Superior temporal gyrus (tissue), 1 donor: Measurements from ENCODE around the gene PDE3A.
A peak's percentile ranks its signal among the peaks of the same experiment; 100 is the strongest.
"Not testable (repeated sequence)": the region's sequence is repeated elsewhere in the genome, so short reads cannot be mapped to it uniquely, and the experiment has no call there.

ENCODE experiments used
- DNase-seq: peaks from one replicate; pipeline ENCODE4 v3.0.0-alpha.2; 2016; ENCODE audit errors: extremely low spot score

The PDE3A gene

DNA sequence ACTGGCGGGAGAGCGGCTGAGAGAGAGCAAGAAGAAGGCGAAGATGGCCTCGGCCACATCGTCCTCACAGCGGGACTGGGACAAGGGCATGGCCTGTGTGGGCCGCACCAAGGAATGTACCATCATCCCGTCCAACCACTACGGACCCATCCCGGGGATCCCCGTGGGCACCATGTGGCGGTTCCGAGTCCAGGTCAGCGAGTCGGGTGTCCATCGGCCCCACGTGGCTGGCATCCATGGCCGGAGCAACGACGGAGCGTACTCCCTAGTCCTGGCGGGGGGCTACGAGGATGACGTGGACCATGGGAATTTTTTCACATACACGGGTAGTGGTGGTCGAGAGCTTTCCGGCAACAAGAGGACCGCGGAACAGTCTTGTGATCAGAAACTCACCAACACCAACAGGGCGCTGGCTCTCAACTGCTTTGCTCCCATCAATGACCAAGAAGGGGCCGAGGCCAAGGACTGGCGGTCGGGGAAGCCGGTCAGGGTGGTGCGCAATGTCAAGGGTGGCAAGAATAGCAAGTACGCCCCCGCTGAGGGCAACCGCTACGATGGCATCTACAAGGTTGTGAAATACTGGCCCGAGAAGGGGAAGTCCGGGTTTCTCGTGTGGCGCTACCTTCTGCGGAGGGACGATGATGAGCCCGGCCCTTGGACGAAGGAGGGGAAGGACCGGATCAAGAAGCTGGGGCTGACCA is 183.6 kb downstream of the PDE3A start:
- not testable (repeated sequence) for DNase-seq

DNA sequence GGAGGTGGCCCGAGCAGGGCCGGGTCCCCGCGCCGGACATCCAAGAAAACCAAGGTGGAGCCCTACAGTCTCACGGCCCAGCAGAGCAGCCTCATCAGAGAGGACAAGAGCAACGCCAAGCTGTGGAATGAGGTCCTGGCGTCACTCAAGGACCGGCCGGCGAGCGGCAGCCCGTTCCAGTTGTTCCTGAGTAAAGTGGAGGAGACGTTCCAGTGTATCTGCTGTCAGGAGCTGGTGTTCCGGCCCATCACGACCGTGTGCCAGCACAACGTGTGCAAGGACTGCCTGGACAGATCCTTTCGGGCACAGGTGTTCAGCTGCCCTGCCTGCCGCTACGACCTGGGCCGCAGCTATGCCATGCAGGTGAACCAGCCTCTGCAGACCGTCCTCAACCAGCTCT is 184.2 kb downstream of the PDE3A start:
- DNase-seq: not testable (repeated sequence)

- DNase-seq: no peak
Observed at GRCh38 chr12:20555015-20555414, 186.7 kb downstream of the PDE3A start.

DNA sequence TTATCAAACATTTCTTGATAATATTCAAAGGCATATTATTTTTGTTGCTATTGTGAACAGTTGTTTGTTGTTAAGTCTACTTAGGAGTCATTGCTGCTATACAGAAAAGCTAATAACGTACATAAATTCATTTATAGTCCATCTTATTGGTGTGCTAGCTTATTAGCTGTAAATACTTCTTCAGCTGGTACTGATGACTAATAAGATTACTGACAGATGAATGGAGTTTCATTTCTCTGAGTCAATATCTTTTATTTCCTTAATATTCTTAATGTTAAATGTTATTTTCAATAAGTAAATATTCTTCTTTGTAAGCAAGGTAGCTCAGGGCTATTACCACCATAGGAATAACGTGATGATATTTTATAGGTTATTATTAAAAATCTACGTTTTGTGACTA is 187.4 kb downstream of the PDE3A start:
- DNase-seq: no peak

- DNase-seq: no peak
Observed at GRCh38 chr12:20557096-20557495, 188.8 kb downstream of the PDE3A start.

DNA sequence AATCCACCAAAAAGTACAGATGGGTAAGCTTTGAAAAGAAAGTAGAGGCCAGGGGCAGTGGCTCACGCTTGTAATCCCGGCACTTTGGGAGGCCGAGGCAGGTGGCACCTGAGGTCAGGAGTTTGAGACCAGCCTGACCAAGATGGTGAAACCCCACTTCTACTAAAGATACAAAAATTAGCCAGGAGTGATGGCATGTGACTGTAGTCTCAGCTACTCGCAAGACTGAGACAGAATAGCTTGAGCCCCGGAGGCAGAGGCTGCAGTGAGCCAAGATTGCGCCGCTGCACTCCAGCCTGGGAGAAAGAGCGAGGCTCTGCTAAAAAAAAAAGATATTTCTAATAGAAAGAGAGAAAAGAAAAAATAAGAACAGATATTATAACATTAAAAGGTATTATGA is 192.6 kb downstream of the PDE3A start:
- no peak for DNase-seq

- no peak for DNase-seq
Observed at GRCh38 chr12:20561871-20562270, 193.5 kb downstream of the PDE3A start.

DNA sequence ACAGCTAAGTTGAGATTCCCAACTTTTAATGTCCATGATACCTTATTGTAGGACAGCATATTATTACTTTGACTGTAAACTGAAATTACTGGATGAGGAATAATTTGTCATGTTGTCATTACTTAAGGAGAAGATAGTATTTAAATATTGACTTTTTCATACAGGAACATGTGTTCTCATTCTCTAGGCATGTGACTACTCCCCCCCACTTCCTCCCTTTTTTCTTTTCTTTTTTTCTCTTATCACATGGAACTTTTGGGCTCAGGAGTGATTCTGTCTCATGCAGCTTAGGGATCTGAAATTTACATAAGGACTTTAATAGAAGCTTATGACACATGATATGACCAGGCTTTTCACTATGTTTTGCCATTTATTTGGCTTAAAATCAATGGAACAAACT is 199.1 kb downstream of the PDE3A start:
- no peak for DNase-seq

DNA sequence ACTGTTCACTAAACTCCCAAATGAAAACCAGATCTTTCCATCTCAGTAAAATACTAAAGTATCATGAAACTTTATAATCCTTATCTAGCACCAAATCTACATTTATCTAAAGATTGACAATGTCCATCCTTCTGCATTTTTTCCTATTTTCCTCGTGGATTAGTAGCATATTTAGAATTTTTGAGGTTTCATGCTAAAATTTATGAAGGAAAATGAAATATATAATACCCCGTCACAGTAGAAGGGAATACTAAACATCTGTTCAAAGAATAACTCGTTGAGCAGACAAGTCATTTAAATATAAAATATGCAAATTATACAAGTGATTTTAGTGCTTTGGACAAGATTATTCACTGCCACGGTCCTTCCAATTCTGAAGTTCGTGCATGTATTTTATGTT is 204.1 kb downstream of the PDE3A start:
- DNase-seq: no peak

GRCh38 chr12:20576528-20576927 is 208.2 kb downstream of the PDE3A start:
- DNase-seq: no peak

GRCh38 chr12:20577054-20577453 is 208.7 kb downstream of the PDE3A start:
- no peak for DNase-seq

GRCh38 chr12:20578142-20578541 is 209.8 kb downstream of the PDE3A start:
- DNase-seq: no peak

GRCh38 chr12:20585055-20585625 is 216.8 kb downstream of the PDE3A start:
- no peak for DNase-seq

DNA sequence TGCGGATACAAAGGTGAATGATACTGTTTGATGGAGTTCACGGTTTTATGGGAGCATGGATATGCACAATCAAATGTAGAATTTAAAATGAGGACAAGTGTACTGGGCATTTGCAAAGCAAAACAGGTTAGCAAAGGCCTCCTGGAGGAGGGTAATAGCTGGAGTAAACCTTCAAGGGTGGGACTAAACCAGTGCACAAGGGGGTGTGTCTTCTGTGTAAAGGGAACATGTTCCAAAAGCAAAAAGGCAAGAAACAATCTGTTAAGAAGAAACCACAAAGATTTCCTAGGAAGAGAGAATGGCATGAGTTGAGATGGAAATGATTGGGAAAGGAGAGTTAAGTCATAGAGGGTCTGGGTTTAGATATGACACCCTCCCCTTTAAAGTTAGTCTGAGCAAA is 217.6 kb downstream of the PDE3A start:
- no peak for DNase-seq

DNA sequence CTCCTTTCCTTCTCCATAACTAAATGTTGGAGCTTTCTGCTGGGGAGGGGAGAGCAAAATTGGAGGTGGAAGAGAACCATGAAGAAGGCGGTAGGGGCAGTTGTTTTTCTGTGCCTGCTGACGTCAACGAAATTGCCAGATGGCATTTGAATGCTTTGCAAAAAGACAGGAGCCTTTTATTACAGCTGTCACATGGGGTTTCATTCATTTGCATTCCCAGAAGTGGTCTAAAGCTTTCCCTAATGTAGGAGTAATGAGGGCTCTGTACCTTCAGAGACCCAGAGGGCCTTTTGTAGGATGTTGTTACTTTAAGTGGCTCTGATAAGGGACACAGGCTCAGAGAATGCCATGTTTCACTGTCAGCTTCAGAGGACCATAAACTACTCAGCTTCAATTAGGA is 219.7 kb downstream of the PDE3A start:
- DNase-seq: peak; percentile 94

- DNase-seq: no peak
Observed at GRCh38 chr12:20590570-20590969, 222.2 kb downstream of the PDE3A start.

DNA sequence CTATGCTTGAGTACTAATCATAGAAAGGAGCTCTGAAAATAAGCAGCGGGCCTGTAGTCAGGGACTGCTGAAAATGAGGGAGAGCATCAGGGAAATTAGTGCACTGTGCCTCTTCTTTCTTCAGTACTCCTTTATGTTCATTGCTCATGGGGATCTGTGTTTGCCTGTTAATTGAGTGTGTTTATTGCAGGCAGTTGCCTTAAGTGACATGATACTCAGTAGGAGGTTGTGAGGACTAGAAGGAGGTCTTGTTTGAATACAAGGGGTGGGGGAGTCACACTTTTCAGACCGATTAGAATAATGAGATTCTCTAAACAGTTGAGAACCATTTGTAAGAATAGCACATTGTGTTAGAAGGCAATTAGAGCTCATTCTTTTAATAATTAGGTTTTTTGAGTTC is 224.2 kb downstream of the PDE3A start:
- DNase-seq: no peak

GRCh38 chr12:20593611-20594010 is 225.3 kb downstream of the PDE3A start:
- no peak for DNase-seq

DNA sequence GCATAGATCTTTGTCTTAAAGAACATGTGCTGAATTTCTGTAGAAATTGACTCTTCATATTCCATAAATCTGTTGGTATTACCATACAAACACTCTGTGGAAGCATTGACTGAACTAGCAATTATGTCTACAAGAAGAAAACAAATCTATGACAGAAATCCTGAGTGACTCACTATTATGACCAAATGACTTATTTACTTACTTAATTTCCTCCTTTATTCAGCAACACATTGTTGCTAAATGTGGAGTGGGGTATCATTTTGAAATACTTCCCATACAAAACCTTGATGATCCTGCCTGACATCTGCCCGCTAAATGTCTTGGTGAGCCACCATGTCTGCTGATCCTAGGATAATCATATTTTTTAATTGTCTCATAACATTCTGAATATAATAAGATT is 227.7 kb downstream of the PDE3A start:
- DNase-seq: no peak

DNA sequence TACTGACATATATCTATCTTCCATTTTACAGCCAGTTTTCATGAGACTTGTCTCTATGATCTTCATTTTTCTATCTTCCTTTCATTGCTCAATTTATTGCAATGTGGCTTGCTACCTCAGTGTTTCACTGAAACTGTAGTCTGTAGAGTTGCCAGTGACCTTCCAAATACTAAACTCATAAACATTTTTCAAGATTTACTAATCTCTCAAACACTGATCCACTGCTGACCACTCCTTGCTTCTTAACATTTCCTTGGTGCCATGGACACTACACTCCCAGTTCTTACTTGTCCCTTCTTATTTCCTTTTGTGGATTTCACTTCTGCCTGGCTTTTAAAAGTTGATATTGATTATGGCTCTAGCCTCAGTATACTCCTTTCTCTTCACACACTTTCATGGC is 231.4 kb downstream of the PDE3A start:
- DNase-seq: no peak

DNA sequence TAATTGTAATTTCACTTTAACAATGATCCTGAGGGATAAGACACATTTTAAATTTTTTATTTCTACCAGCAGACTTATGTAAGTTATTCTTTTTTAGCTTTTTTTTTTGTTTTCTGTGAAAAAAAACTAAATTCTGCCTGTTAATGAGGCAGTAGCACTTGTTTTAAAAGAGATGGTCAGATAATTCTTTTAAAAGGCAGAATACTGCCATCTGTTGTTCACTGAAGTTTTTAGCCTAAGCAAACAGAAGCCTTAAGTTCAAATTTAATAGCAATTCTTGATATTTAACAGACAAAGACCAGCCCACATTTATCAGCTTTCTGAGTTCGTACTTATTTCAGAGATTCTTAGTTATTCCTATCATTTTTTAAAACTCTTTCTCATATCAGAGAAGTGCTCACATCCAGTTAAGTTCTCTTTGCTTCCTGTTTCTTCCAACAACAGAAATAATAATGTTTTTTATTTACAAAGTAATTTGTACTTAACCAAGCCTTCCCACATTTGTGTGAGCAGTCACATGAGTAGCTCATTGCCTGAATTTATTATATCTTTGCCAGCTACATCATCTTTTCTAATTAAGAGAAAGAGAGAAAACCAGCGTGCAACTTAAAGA is 233.4 kb downstream of the PDE3A start:
- DNase-seq: peak; percentile 91

- no peak for DNase-seq
Observed at GRCh38 chr12:20602641-20603391, 234.5 kb downstream of the PDE3A start.
